RWPE2 (cell line): ENCODE results near the gene BCL2.

Experiments
- ATAC-seq: fragments of 200-7000 bp; cut with Tn5 transposase; 3 replicates; pipeline ENCODE4 v1.9.1; 2021; ENCODE audit warnings: low read depth
- DNase-seq: peaks from one replicate; pipeline ENCODE4 v3.0.0-alpha.2; 2020; ENCODE audit warnings: low spot score
- H3K27ac ChIP-seq: fragments of 450-650 bp; 2 replicates; pipeline ENCODE4 v1.5.1; 2017; ENCODE audit warnings: mild to moderate bottlenecking; ENCODE audit not compliant: poor library complexity, severe bottlenecking
- H3K27me3 ChIP-seq: fragments of 250-450 bp; sonication (Bioruptor Pico); 2 replicates; pipeline ENCODE4 v1.5.1; 2021; ENCODE audit warnings: mild to moderate bottlenecking, moderate library complexity; ENCODE audit not compliant: insufficient read depth, poor library complexity, severe bottlenecking
- H3K36me3 ChIP-seq: fragments of 250-450 bp; sonication (Bioruptor Pico); 2 replicates; pipeline ENCODE4 v1.5.1; 2020; ENCODE audit warnings: low read depth, mild to moderate bottlenecking, moderate library complexity
- H3K4me1 ChIP-seq: fragments of 250-450 bp; sonication (Bioruptor Pico); 2 replicates; pipeline ENCODE4 v1.5.1; 2021; ENCODE audit warnings: mild to moderate bottlenecking, moderate library complexity; ENCODE audit not compliant: insufficient read depth, poor library complexity, severe bottlenecking
- H3K4me3 ChIP-seq: fragments of 250-450 bp; sonication (Bioruptor Pico); 2 replicates; pipeline ENCODE4 v1.5.1; 2021; ENCODE audit warnings: mild to moderate bottlenecking, moderate library complexity; ENCODE audit not compliant: severe bottlenecking
- H3K9me3 ChIP-seq: fragments of 250-450 bp; sonication (Bioruptor Pico); 2 replicates; pipeline ENCODE4 v1.5.1; 2021; ENCODE audit warnings: mild to moderate bottlenecking, moderate library complexity; ENCODE audit not compliant: severe bottlenecking
- TF ChIP-seq, protein P1 (sequence below): fragments of 450-650 bp; IDR thresholded peaks from one replicate; pipeline ENCODE4 v1.5.1; 2017; ENCODE audit warnings: mild to moderate bottlenecking, moderate library complexity; ENCODE audit not compliant: poor library complexity, severe bottlenecking

The BCL2 gene

DNA sequence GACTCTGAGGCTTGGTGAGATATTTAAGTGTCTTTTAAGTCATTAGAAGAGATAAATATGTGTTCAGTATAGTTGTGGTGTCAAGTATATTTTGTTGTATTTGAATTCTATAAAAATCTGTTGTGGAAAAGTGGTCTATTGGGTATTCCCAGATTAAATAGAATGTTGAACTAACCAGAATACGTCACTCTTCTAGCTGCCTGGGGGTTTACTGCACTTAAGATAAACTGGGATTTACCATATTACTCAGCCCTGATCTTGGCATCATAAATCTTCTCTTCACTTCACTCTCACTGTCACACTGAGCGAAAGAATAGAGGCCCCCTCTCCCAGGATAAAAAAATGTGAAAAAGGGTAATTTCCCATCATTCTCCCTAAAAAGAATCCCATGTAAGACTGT lies 129.8 kb downstream of the BCL2 start:
- H3K4me3 ChIP-seq, result no peak overlapping the region
- DNase-seq, result no peak
- no peaks in the 10 kb centered on the region for H3K4me1 ChIP-seq
- TF ChIP-seq, protein P1, sequence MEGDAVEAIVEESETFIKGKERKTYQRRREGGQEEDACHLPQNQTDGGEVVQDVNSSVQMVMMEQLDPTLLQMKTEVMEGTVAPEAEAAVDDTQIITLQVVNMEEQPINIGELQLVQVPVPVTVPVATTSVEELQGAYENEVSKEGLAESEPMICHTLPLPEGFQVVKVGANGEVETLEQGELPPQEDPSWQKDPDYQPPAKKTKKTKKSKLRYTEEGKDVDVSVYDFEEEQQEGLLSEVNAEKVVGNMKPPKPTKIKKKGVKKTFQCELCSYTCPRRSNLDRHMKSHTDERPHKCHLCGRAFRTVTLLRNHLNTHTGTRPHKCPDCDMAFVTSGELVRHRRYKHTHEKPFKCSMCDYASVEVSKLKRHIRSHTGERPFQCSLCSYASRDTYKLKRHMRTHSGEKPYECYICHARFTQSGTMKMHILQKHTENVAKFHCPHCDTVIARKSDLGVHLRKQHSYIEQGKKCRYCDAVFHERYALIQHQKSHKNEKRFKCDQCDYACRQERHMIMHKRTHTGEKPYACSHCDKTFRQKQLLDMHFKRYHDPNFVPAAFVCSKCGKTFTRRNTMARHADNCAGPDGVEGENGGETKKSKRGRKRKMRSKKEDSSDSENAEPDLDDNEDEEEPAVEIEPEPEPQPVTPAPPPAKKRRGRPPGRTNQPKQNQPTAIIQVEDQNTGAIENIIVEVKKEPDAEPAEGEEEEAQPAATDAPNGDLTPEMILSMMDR, result no peak
- H3K27ac ChIP-seq, result no peak overlapping the region
- H3K9me3 ChIP-seq, result no peaks in the 10 kb centered on the region
- H3K27me3 ChIP-seq, result no peaks in the 10 kb centered on the region
- no peaks in the 10 kb centered on the region for H3K36me3 ChIP-seq
- no peak for ATAC-seq

DNA sequence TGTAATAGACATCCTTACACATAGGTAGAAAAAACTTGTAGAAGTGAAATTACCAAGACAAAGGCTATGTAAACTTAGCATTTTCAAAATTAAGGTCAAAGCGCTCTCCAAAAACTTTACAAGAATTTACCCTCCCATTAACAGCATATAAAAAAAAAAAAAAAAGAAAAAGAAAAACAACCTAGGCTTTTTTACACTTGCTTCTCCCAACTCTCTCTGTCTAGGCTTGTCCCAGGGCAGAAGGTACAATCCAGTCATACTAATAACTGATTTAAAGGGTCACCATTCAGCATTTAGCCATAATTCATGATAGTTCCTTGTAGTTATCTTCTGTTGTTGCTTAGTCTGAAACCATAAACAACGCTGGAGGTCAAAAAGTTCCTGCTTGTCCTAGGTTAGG lies 130.5 kb downstream of the BCL2 start:
- Histone ChIP-seq H3K4me3 (no peak overlapping the region), H3K9me3 (no peaks in the 10 kb centered on the region), H3K27me3 (no peaks in the 10 kb centered on the region), H3K36me3 (no peaks in the 10 kb centered on the region), H3K27ac (no peak overlapping the region), H3K4me1 (no peaks in the 10 kb centered on the region)
- no peak for ATAC-seq
- TF ChIP-seq, protein P1, result no peak
- DNase-seq, result no peak

DNA sequence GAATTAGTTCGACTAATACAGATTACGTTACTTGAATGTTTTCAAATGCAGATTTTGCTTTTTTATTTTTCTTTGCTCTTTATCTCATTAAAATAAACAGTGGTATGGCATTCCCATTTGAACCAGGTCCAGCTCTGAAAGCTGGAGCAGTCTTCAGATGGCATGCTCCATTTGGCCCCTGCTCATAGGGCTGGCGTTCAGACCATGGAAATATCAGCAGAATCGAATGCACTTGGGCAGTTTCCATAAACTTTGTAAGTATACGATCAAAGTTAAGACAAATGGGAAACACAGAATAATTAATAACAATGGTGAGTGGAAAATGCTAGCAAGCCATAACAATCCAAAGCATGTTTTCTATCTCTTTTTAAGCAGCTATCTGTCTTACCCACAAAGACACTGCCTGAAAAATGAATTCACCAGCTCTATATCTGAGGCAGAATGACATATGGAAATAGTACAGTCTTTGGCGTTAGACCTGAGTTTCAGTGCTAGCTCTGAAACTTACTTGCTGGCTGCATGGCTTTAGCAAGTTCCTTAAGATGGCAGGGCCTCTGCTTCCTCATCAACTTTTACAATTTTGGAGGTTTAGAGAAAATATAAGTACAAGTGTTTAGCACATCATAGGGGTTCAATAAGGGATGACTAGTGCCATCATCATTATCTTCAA lies 131.6 kb downstream of the BCL2 start:
- no peak for DNase-seq

DNA sequence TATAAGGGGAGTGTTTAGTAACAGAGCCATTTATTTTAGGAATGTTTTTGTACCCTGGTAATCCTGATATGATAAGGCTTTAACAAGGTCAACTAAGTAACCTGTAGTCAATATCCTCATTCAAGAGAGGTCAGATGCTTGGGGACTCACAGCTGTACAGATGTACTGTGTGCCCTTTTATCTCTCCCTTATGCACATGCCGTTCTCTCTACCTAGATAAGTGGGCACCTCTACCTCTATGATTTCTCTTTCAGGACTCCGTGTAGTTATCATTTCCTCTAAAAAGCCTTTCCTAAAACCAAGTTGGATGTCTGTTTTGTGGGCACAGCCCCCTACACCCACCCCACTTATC lies 132.4 kb downstream of the BCL2 start:
- Histone ChIP-seq H3K36me3 (no peaks in the 10 kb centered on the region), H3K27ac (no peak overlapping the region), H3K4me1 (no peaks in the 10 kb centered on the region), H3K9me3 (no peaks in the 10 kb centered on the region), H3K4me3 (no peak overlapping the region), H3K27me3 (no peaks in the 10 kb centered on the region)
- TF ChIP-seq, protein P1, result no peak
- DNase-seq (no peak), ATAC-seq (no peak)

More for the DNA sequence above, 131.6 kb downstream of the BCL2 start:
- TF ChIP-seq, protein P1, result no peak
- Histone ChIP-seq H3K27ac (no peak overlapping the region), H3K4me1 (no peaks in the 10 kb centered on the region), H3K27me3 (no peaks in the 10 kb centered on the region), H3K4me3 (no peak overlapping the region), H3K9me3 (no peaks in the 10 kb centered on the region), H3K36me3 (no peaks in the 10 kb centered on the region)
- no peak for ATAC-seq

DNA sequence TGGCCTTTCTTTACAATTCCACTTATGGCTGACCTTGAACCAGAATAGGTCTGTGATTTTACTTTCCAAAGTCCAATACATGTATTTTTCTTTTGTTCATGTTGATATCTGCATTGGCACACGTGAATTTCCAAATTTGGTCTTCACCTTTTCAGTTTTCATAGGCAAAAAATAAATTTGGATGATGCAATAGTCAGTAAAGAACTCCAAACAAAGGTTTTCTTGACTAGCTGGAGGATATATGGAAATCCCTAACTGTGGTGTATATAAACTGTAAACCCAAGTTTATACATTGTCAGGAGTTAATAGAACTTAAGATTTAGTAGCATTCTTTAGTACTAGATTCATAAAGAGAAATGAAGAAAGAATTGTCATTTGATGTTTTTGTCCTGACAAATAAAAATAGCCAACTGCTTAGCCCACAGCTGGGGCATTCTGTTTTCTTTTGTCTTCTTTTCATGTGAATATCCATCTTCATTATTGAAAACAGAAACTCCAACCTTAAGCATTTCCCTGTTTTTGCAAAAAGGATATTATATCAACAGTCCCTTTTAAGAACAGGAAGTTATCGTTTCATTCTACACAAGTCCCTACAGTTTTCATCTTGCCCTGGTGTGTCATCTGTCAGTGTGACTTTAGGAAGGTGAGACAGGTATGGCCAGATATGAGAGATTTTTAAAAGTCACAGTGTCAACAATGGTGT lies 132.9 kb downstream of the BCL2 start:
- no peak for ATAC-seq
- H3K4me1 ChIP-seq, result no peaks in the 10 kb centered on the region

More for the DNA sequence above, 132.9 kb downstream of the BCL2 start:
- Histone ChIP-seq H3K27ac (no peak overlapping the region), H3K27me3 (no peaks in the 10 kb centered on the region), H3K9me3 (no peaks in the 10 kb centered on the region), H3K4me3 (no peak overlapping the region), H3K36me3 (no peaks in the 10 kb centered on the region)
- TF ChIP-seq, protein P1, result no peak
- DNase-seq, result no peak
